Measurements from ENCODE around the gene ITGAD.

DNA sequence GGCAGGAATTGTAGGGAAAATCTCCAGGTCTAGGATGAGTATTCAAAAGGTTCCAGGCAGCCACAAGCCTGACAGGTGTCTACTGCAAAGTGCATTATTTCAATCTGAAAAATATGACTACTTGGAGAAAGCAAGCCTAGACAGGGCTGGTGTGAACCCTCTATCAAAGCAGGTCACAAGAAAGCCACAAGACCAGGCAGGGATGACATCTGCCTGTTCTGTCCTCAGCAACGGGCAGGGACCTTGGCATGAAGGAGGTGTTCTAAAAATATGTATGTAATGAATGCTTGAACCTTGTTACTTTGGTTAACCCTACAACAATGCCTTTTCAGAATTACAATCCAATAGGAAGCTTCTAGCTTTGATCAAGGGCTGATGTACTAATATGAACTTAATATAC is 36.2 kb downstream of the ITGAD start:
- TF ChIP-seq, protein P1, sequence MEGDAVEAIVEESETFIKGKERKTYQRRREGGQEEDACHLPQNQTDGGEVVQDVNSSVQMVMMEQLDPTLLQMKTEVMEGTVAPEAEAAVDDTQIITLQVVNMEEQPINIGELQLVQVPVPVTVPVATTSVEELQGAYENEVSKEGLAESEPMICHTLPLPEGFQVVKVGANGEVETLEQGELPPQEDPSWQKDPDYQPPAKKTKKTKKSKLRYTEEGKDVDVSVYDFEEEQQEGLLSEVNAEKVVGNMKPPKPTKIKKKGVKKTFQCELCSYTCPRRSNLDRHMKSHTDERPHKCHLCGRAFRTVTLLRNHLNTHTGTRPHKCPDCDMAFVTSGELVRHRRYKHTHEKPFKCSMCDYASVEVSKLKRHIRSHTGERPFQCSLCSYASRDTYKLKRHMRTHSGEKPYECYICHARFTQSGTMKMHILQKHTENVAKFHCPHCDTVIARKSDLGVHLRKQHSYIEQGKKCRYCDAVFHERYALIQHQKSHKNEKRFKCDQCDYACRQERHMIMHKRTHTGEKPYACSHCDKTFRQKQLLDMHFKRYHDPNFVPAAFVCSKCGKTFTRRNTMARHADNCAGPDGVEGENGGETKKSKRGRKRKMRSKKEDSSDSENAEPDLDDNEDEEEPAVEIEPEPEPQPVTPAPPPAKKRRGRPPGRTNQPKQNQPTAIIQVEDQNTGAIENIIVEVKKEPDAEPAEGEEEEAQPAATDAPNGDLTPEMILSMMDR (IDR thresholded peaks at IDR 0.05; ENCODE audit: low read depth, low read length): no peak
- TF ChIP-seq MYC (IDR thresholded peaks at IDR 0.05; ENCODE audit: low read depth, low read length) (no peak), POLR2A (IDR thresholded peaks at IDR 0.05; ENCODE audit: extremely low read depth, insufficient read length) (no peak)
- TF ChIP-seq, protein P2, sequence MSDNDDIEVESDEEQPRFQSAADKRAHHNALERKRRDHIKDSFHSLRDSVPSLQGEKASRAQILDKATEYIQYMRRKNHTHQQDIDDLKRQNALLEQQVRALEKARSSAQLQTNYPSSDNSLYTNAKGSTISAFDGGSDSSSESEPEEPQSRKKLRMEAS (IDR thresholded peaks at IDR 0.05; ENCODE audit: low read depth, low read length): no peak
